MM.1S (cell line): ENCODE measurements around the gene TBC1D14.
A peak's percentile ranks its signal among the peaks of the same experiment; 100 is the strongest.

Experiments
- DNase-seq: peaks from one replicate; pipeline ENCODE4 v3.0.0-alpha.2; 2015
- H2AFZ ChIP-seq: fragments of 300-600 bp; sonication (generic); 2 replicates; pipeline ENCODE4 v1.6.0; 2016; ENCODE audit warnings: antibody characterized with exemption, low read length
- H3F3A ChIP-seq: fragments of 300-600 bp; sonication (generic); 2 replicates; pipeline ENCODE4 v1.6.1; 2016; ENCODE audit warnings: mild to moderate bottlenecking, antibody characterized with exemption, low read length, moderate library complexity, mixed read lengths; ENCODE audit not compliant: insufficient read depth
- H3K27ac ChIP-seq: fragments of 300-600 bp; sonication (generic); 2 replicates; pipeline ENCODE4 v1.5.1; 2016; ENCODE audit warnings: mild to moderate bottlenecking, low read length
- H3K27me3 ChIP-seq: fragments of 300-600 bp; sonication (generic); replicated peaks from 2 replicates; pipeline ENCODE4 v1.6.0; 2016; ENCODE audit warnings: low read length; ENCODE audit not compliant: insufficient read depth
- H3K36me3 ChIP-seq: fragments of 300-600 bp; sonication (generic); replicated peaks from 2 replicates; pipeline ENCODE4 v1.6.1; 2016; ENCODE audit warnings: mild to moderate bottlenecking, low read length, mixed read lengths; ENCODE audit not compliant: insufficient read depth
- H3K4me1 ChIP-seq: fragments of 300-600 bp; sonication (generic); 2 replicates; pipeline ENCODE4 v1.6.1; 2016; ENCODE audit warnings: low read length, mixed read lengths
- H3K4me2 ChIP-seq: fragments of 300-600 bp; sonication (generic); 2 replicates; pipeline ENCODE4 v1.6.0; 2016; ENCODE audit warnings: low read depth, low read length
- H3K4me3 ChIP-seq: fragments of 300-600 bp; sonication (generic); 2 replicates; pipeline ENCODE4 v1.5.1; 2016; ENCODE audit warnings: low read length, mixed read lengths
- H3K79me2 ChIP-seq: fragments of 300-600 bp; sonication (generic); 2 replicates; pipeline ENCODE4 v1.6.1; 2016; ENCODE audit warnings: mixed run types, low read length, mixed read lengths
- H3K9ac ChIP-seq: fragments of 300-600 bp; sonication (generic); 2 replicates; pipeline ENCODE4 v1.6.1; 2016; ENCODE audit warnings: low read length, mixed read lengths
- H3K9me2 ChIP-seq: fragments of 300-600 bp; sonication (generic); replicated peaks from 2 replicates; pipeline ENCODE4 v1.6.1; 2016; ENCODE audit warnings: mild to moderate bottlenecking, low read length, mixed read lengths; ENCODE audit not compliant: insufficient read depth
- H3K9me3 ChIP-seq: fragments of 300-600 bp; sonication (generic); replicated peaks from 2 replicates; pipeline ENCODE4 v1.6.1; 2016; ENCODE audit warnings: mild to moderate bottlenecking, low read length, mixed read lengths; ENCODE audit not compliant: insufficient read depth
- H4K20me1 ChIP-seq: fragments of 300-600 bp; sonication (generic); 2 replicates; pipeline ENCODE4 v1.6.1; 2016; ENCODE audit warnings: mild to moderate bottlenecking, low read length, moderate library complexity, mixed read lengths; ENCODE audit not compliant: insufficient read depth
- EZH2 ChIP-seq: fragments of 300-600 bp; sonication (generic); optimal IDR thresholded peaks from 2 replicates; pipeline ENCODE3; 2017; ENCODE audit warnings: low read depth, mild to moderate bottlenecking, antibody characterized with exemption, low read length, mixed read lengths
- EZH2phosphoT487 ChIP-seq: fragments of 300-600 bp; sonication (generic); IDR thresholded peaks from 2 replicates; pipeline ENCODE4 v1.6.1; 2018; ENCODE audit warnings: antibody characterized with exemption, low read length
- TF ChIP-seq, protein P1 (sequence below): fragments of 300-600 bp; sonication (generic); IDR thresholded peaks from 2 replicates; pipeline ENCODE4 v1.5.1; 2016; ENCODE audit warnings: antibody characterized with exemption, low read length, mixed read lengths

TBC1D14 gene

DNA sequence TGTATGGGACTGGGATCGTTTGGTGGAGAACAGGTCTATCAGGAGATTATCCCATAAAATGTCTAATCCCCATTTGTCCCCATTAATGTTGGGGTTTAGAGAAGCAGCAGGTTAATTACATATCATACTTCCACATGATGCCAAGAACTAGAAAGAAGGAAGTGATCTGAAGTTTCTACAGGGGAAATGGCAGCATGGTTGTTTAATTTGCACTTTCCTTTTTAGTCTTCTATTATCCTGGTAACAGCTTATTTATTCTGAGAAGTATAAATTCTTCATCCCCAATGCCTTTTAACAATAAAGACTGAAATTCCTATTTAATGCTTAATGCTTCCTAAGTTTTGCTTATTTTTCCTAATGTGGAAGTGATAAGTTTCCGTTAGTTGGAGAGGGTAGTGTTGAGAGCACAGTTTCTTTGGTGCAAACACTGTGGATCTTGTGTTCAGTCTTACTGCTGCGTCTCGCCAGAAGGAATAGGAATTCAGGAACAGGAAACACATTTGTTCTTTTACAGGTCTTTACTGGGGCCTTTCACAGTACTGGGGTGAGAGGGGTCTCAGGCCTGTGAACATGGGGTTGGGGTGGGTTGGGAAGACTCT lies 74.0 kb downstream of the TBC1D14 start:
- Histone ChIP-seq H4K20me1 (no peaks in the 10 kb centered on the region), H2AFZ (no peak overlapping the region), H3K4me3 (no peak overlapping the region), H3K79me2 (peaks cover 35% of the 10 kb centered on the region), H3K36me3 (no peaks in the 10 kb centered on the region), H3K4me1 (peaks cover 14% of the 10 kb centered on the region), H3K4me2 (no peak overlapping the region), H3K9ac (no peak overlapping the region), H3K27me3 (no peaks in the 10 kb centered on the region), H3K9me3 (no peaks in the 10 kb centered on the region), H3K9me2 (no peaks in the 10 kb centered on the region), H3K27ac (no peak overlapping the region), H3F3A (peaks cover 24% of the 10 kb centered on the region)
- TF ChIP-seq, protein P1, sequence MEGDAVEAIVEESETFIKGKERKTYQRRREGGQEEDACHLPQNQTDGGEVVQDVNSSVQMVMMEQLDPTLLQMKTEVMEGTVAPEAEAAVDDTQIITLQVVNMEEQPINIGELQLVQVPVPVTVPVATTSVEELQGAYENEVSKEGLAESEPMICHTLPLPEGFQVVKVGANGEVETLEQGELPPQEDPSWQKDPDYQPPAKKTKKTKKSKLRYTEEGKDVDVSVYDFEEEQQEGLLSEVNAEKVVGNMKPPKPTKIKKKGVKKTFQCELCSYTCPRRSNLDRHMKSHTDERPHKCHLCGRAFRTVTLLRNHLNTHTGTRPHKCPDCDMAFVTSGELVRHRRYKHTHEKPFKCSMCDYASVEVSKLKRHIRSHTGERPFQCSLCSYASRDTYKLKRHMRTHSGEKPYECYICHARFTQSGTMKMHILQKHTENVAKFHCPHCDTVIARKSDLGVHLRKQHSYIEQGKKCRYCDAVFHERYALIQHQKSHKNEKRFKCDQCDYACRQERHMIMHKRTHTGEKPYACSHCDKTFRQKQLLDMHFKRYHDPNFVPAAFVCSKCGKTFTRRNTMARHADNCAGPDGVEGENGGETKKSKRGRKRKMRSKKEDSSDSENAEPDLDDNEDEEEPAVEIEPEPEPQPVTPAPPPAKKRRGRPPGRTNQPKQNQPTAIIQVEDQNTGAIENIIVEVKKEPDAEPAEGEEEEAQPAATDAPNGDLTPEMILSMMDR = no peak
- TF ChIP-seq EZH2phosphoT487 (no peak), EZH2 (no peak)
- DNase-seq = no peak

DNA sequence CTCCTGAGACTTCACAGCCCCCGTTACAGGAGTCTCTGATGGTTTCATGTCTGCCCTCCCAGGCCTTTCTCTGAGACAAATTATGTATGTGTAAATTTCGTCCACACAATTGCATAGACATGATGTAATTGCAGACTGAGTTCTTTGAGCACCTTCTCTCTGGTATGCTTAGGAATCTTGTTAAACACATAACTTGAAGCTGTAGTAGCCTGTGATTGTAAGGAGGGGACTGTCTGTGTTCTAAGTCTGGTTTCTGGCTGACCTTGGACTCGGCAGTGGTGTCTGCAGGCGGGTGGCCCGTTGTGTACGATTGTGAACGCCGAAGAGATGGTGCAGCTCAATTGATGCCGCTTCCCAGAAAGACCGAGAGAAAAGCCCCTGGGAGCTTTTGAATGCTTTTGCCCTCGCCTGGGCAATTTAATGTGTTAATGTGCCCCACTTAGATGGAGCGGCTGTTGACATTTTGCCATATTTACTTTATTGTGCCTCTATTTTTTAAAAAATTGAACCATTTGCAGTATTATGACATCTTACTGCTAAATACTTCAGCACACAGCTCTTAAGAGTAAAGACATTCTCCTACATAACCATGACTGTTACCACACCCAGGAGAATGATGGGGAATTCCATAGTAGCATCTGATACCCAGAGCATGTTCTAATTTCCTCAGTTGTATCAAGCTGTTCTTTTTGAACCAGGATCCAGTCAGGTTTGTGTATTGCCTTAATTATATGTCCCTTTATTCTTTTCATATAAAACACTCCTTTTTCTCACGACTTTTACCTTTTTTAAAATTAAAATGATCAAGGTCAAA lies 75.2 kb downstream of the TBC1D14 start:
- H3K27me3 ChIP-seq = no peaks in the 10 kb centered on the region
- H3K9me2 ChIP-seq = no peaks in the 10 kb centered on the region
- H2AFZ ChIP-seq = no peak overlapping the region
- H3K79me2 ChIP-seq = peaks cover 47% of the 10 kb centered on the region
- no peaks in the 10 kb centered on the region for H3K9me3 ChIP-seq
- no peak overlapping the region for H3K9ac ChIP-seq
- no peaks in the 10 kb centered on the region for H3K36me3 ChIP-seq
- DNase-seq = no peak
- H4K20me1 ChIP-seq = no peaks in the 10 kb centered on the region
- no peak overlapping the region for H3K27ac ChIP-seq
- H3K4me2 ChIP-seq = peak overlapping the region; percentile 99; the same call in 1 of the 2 replicates
- H3K4me1 ChIP-seq = peaks cover 25% of the 10 kb centered on the region
- peaks cover 25% of the 10 kb centered on the region for H3F3A ChIP-seq
- TF ChIP-seq, protein P1 = no peak
- no peak for TF ChIP-seq EZH2phosphoT487
- TF ChIP-seq EZH2 = no peak
- no peak overlapping the region for H3K4me3 ChIP-seq

DNA sequence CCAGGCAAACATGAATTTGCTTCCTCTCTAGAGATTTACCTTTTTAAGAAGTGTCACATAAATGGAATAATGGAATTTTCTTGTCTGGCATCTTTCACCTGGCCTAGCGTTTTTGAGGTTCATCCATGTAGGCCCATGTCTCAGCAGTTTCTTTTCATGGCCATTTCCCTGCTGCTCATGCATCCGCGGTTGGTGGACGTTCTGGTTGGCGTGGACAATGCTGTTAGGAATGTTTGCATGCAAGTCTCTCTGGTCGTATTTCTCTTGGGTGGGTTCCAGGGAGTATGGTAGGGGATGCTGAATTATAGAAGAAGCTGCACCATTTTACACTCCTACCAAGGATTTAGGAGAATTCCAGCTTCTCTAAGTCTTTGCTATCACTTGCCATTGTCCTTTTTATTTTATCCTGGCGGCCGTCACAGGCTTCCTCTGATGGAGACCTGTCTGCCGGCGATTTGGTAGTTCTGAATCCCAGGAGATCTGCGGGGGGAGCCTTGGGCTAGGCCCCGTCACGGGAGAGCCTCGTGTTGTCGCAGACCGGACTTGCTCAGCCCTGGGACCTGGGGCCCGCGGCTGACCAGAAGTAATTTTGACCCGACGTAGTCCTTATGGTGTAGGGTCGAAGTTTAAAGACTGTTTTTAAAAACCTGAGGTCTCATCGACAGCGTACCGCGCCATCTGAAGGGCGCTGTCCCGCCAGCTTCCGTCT lies 76.6 kb downstream of the TBC1D14 start:
- no peaks in the 10 kb centered on the region for H4K20me1 ChIP-seq
- H3K27ac ChIP-seq = peak overlapping the region; percentile 78
- H3K9me3 ChIP-seq = no peaks in the 10 kb centered on the region
- H2AFZ ChIP-seq = peak overlapping the region; percentile 82
- peaks cover 61% of the 10 kb centered on the region for H3K79me2 ChIP-seq
- no peaks in the 10 kb centered on the region for H3K27me3 ChIP-seq
- peak overlapping the region; percentile 72 for H3K4me3 ChIP-seq
- DNase-seq = no peak
- peaks cover 36% of the 10 kb centered on the region for H3K4me1 ChIP-seq
- no peaks in the 10 kb centered on the region for H3K36me3 ChIP-seq
- peak overlapping the region; percentile 66 for H3K9ac ChIP-seq
- H3K9me2 ChIP-seq = no peaks in the 10 kb centered on the region
- TF ChIP-seq EZH2phosphoT487 (no peak), EZH2 (no peak)
- TF ChIP-seq, protein P1 = no peak
- H3K4me2 ChIP-seq = peak overlapping the region; percentile 99
- peaks cover 31% of the 10 kb centered on the region for H3F3A ChIP-seq
